NB4 (cell line): ENCODE measurements around the gene ILK.

Experiments used
- POLR2A ChIP-seq: IDR thresholded peaks from 2 replicates; pipeline ENCODE4 v1.6.1; 2011; ENCODE audit warnings: mild to moderate bottlenecking; ENCODE audit not compliant: insufficient read length; ENCODE audit errors: extremely low read depth
- TF ChIP-seq, protein P1 (sequence below): IDR thresholded peaks from one replicate; pipeline ENCODE4 v1.5.1; 2012; ENCODE audit warnings: low read depth, low read length
- TF ChIP-seq, protein P2 (sequence below): IDR thresholded peaks from 2 replicates; pipeline ENCODE4 v1.6.1; 2011; ENCODE audit warnings: low read depth, low read length

DNA sequence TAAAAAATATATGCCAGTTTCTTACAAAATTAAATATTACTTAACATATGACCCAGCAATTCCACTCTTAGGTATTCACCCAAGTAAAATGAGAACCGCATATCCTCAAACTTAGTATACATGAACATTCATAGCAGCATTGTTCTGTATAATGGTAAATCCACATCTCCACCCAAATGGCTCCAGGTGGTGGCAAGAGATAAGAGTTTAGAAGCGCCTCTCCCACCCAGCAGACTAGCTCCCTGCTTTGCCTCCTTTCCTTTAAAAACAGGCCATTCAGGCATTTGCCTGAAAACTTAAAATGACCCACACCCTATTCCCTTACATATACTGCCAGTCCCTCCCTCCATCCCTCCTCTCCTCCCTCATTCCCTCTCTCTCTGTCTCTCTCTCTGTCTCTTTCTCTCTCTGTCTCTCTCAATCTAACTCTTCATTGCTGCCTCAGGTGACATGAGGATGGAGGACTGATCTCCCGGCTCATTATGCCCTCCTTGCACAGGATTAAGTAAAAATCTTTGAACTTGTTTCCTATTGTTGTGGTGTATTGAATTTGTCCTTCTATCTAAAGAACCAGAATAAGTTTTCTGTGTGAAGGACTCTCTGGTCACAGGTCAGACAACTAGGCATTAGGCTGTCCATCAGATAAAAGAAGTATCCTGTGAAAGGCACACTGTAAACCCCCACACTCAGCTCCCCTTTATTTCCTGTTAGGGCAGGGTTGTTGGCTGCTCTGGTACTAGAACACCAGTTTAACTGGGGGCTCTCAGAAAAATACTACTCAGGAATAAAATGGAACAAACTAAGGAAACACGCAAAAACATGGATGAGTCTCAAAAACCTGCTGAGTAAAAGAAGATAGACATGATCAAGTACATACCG, 48.5 kb upstream of the ILK start:
- TF ChIP-seq, protein P1, sequence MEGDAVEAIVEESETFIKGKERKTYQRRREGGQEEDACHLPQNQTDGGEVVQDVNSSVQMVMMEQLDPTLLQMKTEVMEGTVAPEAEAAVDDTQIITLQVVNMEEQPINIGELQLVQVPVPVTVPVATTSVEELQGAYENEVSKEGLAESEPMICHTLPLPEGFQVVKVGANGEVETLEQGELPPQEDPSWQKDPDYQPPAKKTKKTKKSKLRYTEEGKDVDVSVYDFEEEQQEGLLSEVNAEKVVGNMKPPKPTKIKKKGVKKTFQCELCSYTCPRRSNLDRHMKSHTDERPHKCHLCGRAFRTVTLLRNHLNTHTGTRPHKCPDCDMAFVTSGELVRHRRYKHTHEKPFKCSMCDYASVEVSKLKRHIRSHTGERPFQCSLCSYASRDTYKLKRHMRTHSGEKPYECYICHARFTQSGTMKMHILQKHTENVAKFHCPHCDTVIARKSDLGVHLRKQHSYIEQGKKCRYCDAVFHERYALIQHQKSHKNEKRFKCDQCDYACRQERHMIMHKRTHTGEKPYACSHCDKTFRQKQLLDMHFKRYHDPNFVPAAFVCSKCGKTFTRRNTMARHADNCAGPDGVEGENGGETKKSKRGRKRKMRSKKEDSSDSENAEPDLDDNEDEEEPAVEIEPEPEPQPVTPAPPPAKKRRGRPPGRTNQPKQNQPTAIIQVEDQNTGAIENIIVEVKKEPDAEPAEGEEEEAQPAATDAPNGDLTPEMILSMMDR, result no peak
- TF ChIP-seq, protein P2, sequence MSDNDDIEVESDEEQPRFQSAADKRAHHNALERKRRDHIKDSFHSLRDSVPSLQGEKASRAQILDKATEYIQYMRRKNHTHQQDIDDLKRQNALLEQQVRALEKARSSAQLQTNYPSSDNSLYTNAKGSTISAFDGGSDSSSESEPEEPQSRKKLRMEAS, result no peak
- no peak for TF ChIP-seq POLR2A
